DND-41 (cell line): ENCODE results near the gene STK32B.

Source experiments
- ATAC-seq: fragments of 200-7000 bp; cut with Tn5 transposase; 3 replicates; pipeline ENCODE4 v1.9.1; 2021; ENCODE audit warnings: low read depth; ENCODE audit not compliant: insufficient read depth
- DNase-seq: peaks from one replicate; pipeline ENCODE4 v3.0.0-alpha.2; 2020
- H2AFZ ChIP-seq: 2 replicates; pipeline ENCODE4 v1.6.0; 2012; ENCODE audit warnings: low read depth, low read length
- H3K27ac ChIP-seq: 2 replicates; pipeline ENCODE4 v1.5.1; 2012; ENCODE audit warnings: low read length, inconsistent platforms
- H3K27me3 ChIP-seq: fragments of 200-600 bp; sonication (generic); 2 replicates; pipeline ENCODE4 v1.6.0; 2012; ENCODE audit warnings: low read length, mild to moderate bottlenecking, inconsistent platforms; ENCODE audit not compliant: insufficient read depth, poor library complexity
- H3K36me3 ChIP-seq: 2 replicates; pipeline ENCODE4 v1.5.1; 2012; ENCODE audit warnings: low read length, inconsistent platforms; ENCODE audit not compliant: insufficient read depth
- H3K4me1 ChIP-seq: 2 replicates; pipeline ENCODE4 v1.5.1; 2012; ENCODE audit warnings: mild to moderate bottlenecking, low read length; ENCODE audit not compliant: insufficient read depth
- H3K4me2 ChIP-seq: 2 replicates; pipeline ENCODE4 v1.6.0; 2012; ENCODE audit warnings: mild to moderate bottlenecking, moderate library complexity, low read length, inconsistent platforms; ENCODE audit not compliant: insufficient read depth
- H3K4me3 ChIP-seq, 2 experiments: fragments of 200-600 bp in 1 of 2; shearing (Covaris generic) in 1 of 2; 2 replicates each; pipeline ENCODE4 v1.5.1; 2012 to 2016; ENCODE audit warnings: inconsistent platforms in 2 of 2, low read length in 2 of 2, mild to moderate bottlenecking in 2 of 2, low read depth in 1 of 2, moderate library complexity in 1 of 2
- H3K79me2 ChIP-seq: 2 replicates; pipeline ENCODE4 v1.6.0; 2012; ENCODE audit warnings: low read length, inconsistent platforms; ENCODE audit not compliant: insufficient read depth
- H3K9ac ChIP-seq: 2 replicates; pipeline ENCODE4 v1.6.0; 2012; ENCODE audit warnings: low read depth, mild to moderate bottlenecking, inconsistent platforms, low read length, moderate library complexity
- H3K9me3 ChIP-seq: 2 replicates; pipeline ENCODE4 v1.5.1; 2012; ENCODE audit warnings: low read length, moderate library complexity, mild to moderate bottlenecking, inconsistent platforms; ENCODE audit not compliant: insufficient read depth, severe bottlenecking
- H4K20me1 ChIP-seq: 2 replicates; pipeline ENCODE4 v1.6.0; 2012; ENCODE audit warnings: low read length; ENCODE audit not compliant: insufficient read depth
- CTCF ChIP-seq: IDR thresholded peaks from 2 replicates; pipeline ENCODE4 v1.5.1; 2012; ENCODE audit warnings: borderline replicate concordance, low read length, moderate library complexity, mild to moderate bottlenecking; ENCODE audit not compliant: poor library complexity, severe bottlenecking; ENCODE audit errors: extremely low read depth
- EZH2 ChIP-seq: IDR thresholded peaks from 3 replicates; pipeline ENCODE4 v1.6.1; 2012; ENCODE audit warnings: borderline replicate concordance, low read depth, mild to moderate bottlenecking, moderate library complexity, low read length, inconsistent platforms; ENCODE audit not compliant: severe bottlenecking

The STK32B gene

GRCh38 chr4:5532100-5532499, 480.8 kb downstream of the STK32B start:
- DNase-seq: no peak
- Histone ChIP-seq H3K27ac (no peak overlapping the region), H3K9me3 (peaks cover 10% of the 10 kb centered on the region), H3K4me3 (no peak overlapping the region), H3K79me2 (no peaks in the 10 kb centered on the region), H2AFZ (no peak overlapping the region), H3K4me1 (no peaks in the 10 kb centered on the region), H4K20me1 (no peaks in the 10 kb centered on the region), H3K27me3 (no peaks in the 10 kb centered on the region), H3K36me3 (no peaks in the 10 kb centered on the region), H3K9ac (no peak overlapping the region), H3K4me2 (no peak overlapping the region)
- no peak for TF ChIP-seq EZH2
- TF ChIP-seq CTCF: no peak
- ATAC-seq: no peak

GRCh38 chr4:5539584-5539983, 488.3 kb downstream of the STK32B start:
- TF ChIP-seq EZH2: no peak
- TF ChIP-seq CTCF: no peak
- no peak overlapping the region for H3K9ac ChIP-seq
- ATAC-seq (no peak), DNase-seq (no peak)
- H3K36me3 ChIP-seq: no peaks in the 10 kb centered on the region
- no peak overlapping the region for H2AFZ ChIP-seq
- H3K27ac ChIP-seq: no peak overlapping the region
- no peak overlapping the region for H3K4me3 ChIP-seq
- peaks cover 10% of the 10 kb centered on the region for H3K9me3 ChIP-seq
- no peaks in the 10 kb centered on the region for H3K79me2 ChIP-seq
- H3K27me3 ChIP-seq: no peaks in the 10 kb centered on the region
- no peaks in the 10 kb centered on the region for H4K20me1 ChIP-seq
- H3K4me2 ChIP-seq: no peak overlapping the region
- H3K4me1 ChIP-seq: no peaks in the 10 kb centered on the region

- Histone ChIP-seq H3K9me3 (no peaks in the 10 kb centered on the region), H3K4me3 (no peak overlapping the region), H3K79me2 (no peaks in the 10 kb centered on the region), H3K4me2 (no peak overlapping the region), H3K36me3 (no peaks in the 10 kb centered on the region), H4K20me1 (no peaks in the 10 kb centered on the region), H2AFZ (no peak overlapping the region), H3K27me3 (no peaks in the 10 kb centered on the region), H3K27ac (no peak overlapping the region), H3K9ac (no peak overlapping the region), H3K4me1 (no peaks in the 10 kb centered on the region)
- ATAC-seq (no peak), DNase-seq (no peak)
- TF ChIP-seq CTCF: no peak
- no peak for TF ChIP-seq EZH2
These were observed 489.9 kb downstream of the STK32B start for GRCh38 chr4:5541169-5541568.

- H3K4me3 ChIP-seq: no peak overlapping the region
- H3K27ac ChIP-seq: no peak overlapping the region
- no peak overlapping the region for H2AFZ ChIP-seq
- H3K27me3 ChIP-seq: no peaks in the 10 kb centered on the region
- no peak overlapping the region for H3K9ac ChIP-seq
- H4K20me1 ChIP-seq: no peaks in the 10 kb centered on the region
- TF ChIP-seq CTCF (no peak), EZH2 (no peak)
- no peak overlapping the region for H3K4me2 ChIP-seq
- H3K4me1 ChIP-seq: no peaks in the 10 kb centered on the region
- H3K79me2 ChIP-seq: no peaks in the 10 kb centered on the region
- DNase-seq: no peak
- H3K9me3 ChIP-seq: peaks cover 13% of the 10 kb centered on the region
- ATAC-seq: no peak
- H3K36me3 ChIP-seq: no peaks in the 10 kb centered on the region
These were observed 492.4 kb downstream of the STK32B start for GRCh38 chr4:5543681-5544080.
